ENCODE measurements around the gene IQCF5. TPM values are rescaled to one million over a fixed set of nuclear protein-coding genes. Genes with fewer than 3 reads are reported as not detected.

The IQCF5 gene
- total and polyA plus RNA-seq, 2 of the 4 experiments (the other 2 are of a cell fraction): not detected

DNA sequence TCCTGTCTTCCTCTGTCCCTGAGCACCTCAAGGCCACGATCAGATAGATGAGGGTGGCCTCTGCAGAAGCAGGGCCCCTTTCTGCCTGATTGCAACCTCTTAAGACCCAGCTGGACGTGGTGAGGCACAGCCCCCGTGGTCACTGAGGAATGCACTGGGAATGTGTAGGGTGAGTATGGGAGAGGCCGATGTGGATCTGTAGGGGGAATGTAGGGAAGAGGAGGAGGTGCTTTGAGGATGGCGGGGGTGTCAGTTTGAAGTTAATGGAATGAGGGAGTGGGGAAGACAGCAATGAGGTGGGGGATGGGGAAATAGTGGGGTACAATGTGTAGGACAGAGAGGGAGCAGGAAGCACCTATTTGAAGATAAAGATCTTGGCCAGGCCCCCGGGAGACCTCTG lies 785 bp upstream of the IQCF5 start:
- Histone ChIP-seq H3K56ac (ENCODE audit: extremely low read depth, insufficient read depth, low read length) (no peak overlapping the region), H2BK120ac (ENCODE audit: low read depth, low read length) (no peak overlapping the region), H3K14ac (replicated peaks; ENCODE audit: low read depth, low read length) (no peak overlapping the region), H3K9ac (ENCODE audit: low read depth, low read length) (no peak overlapping the region), H3K4me3 (ENCODE audit: insufficient read depth, low read depth, low read length) (no peak overlapping the region), H2BK20ac (ENCODE audit: low read depth, low read length) (no peak overlapping the region), H3K36me3 (ENCODE audit: control insufficient read depth, insufficient read depth, low read length) (no peaks in the 10 kb centered on the region), H2AK5ac (ENCODE audit: low read depth, low read length) (no peak overlapping the region), H3K9me1 (ENCODE audit: insufficient read depth, low read length) (no peaks in the 10 kb centered on the region), H2AFZ (replicated peaks; ENCODE audit: low read length, poor library complexity) (no peak overlapping the region), H2BK5ac (ENCODE audit: low read depth, low read length, poor library complexity, severe bottlenecking) (no peak overlapping the region), H4K8ac (ENCODE audit: low read depth in 2 of 2, low read length in 2 of 2) (no peak overlapping the region), H3K4me1 (ENCODE audit: control insufficient read depth, insufficient read depth, low read length) (no peaks in the 10 kb centered on the region), H4K20me1 (ENCODE audit: insufficient read depth, low read length) (no peaks in the 10 kb centered on the region), H4K91ac (ENCODE audit: insufficient read depth, low read depth, low read length) (no peak overlapping the region), H3K27ac (ENCODE audit: insufficient read depth, low read length) (no peak overlapping the region), H3K23ac (ENCODE audit: low read depth, low read length) (no peak overlapping the region), H3K9me3 (ENCODE audit: control insufficient read depth, insufficient read depth, low read length) (no peaks in the 10 kb centered on the region), H2AK9ac (replicated peaks; ENCODE audit: low read depth, low read length, poor library complexity) (no peak overlapping the region), H3K79me1 (ENCODE audit: low read depth in 1 of 2, low read length in 2 of 2) (no peaks in the 10 kb centered on the region), H3K18ac (ENCODE audit: low read depth, low read length) (no peak overlapping the region), H4K5ac (ENCODE audit: low read depth, low read length) (no peak overlapping the region), H3K27me3 (ENCODE audit: control insufficient read depth, insufficient read depth, low read length) (no peaks in the 10 kb centered on the region), H3K4me2 (ENCODE audit: low read depth, low read length) (no peak overlapping the region), H2BK15ac (ENCODE audit: low read depth, low read length) (no peak overlapping the region), H3K4ac (ENCODE audit: low read depth, low read length) (no peak overlapping the region)
- BruUV-seq (replicated peaks): no TSS peak
- intact Hi-C loops (cut with micrococcal nuclease): no loop called here
- no peak for ATAC-seq (ENCODE audit: low read depth)
- dilution Hi-C loops (cut with HindIII; ENCODE audit: low sequenced_read_pairs, unreplicated experiment): no loop called here
- ChIA-PET CTCF (no interaction called here), POLR2A (ENCODE audit: unreplicated experiment) (no interaction called here)
- in situ Hi-C loops (cut with MboI; ENCODE audit: low sequenced_read_pairs): no loop called here
- DNase-seq: no peak
- WGBS, 2 experiments (ENCODE audit: extremely low coverage in 2 of 2, insufficient read length in 1 of 2): 27% methylated on average over 3 of the region's 6 CpGs; no CpG with 5 or more reads in 1 of the 2 experiments
- TF ChIP-seq POLR2A (IDR thresholded peaks at IDR 0.05; ENCODE audit: low read depth, low read length): no peak
- TF ChIP-seq BHLHE40 (IDR thresholded peaks at IDR 0.05; ENCODE audit: low read depth, low read length): no peak
- TF ChIP-seq, protein P1, sequence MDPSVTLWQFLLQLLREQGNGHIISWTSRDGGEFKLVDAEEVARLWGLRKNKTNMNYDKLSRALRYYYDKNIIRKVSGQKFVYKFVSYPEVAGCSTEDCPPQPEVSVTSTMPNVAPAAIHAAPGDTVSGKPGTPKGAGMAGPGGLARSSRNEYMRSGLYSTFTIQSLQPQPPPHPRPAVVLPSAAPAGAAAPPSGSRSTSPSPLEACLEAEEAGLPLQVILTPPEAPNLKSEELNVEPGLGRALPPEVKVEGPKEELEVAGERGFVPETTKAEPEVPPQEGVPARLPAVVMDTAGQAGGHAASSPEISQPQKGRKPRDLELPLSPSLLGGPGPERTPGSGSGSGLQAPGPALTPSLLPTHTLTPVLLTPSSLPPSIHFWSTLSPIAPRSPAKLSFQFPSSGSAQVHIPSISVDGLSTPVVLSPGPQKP (IDR thresholded peaks at IDR 0.05; ENCODE audit: borderline replicate concordance, low read depth, low read length): no peak
- TF ChIP-seq NFE2L2 (IDR thresholded peaks at IDR 0.05; ENCODE audit: low read depth, low read length): no peak
- no peak for TF ChIP-seq MXI1 (IDR thresholded peaks at IDR 0.05; ENCODE audit: borderline replicate concordance, low read depth, low read length)
- no peak for TF ChIP-seq MAFK (IDR thresholded peaks at IDR 0.05; ENCODE audit: low read depth, low read length)
- TF ChIP-seq CEBPB (IDR thresholded peaks at IDR 0.05; ENCODE audit: low read depth, low read length): no peak
- TF ChIP-seq SMC3 (IDR thresholded peaks at IDR 0.05; ENCODE audit: low read depth, low read length): no peak
- no peak for TF ChIP-seq FOS (IDR thresholded peaks at IDR 0.05; ENCODE audit: low read depth, low read length)
- no peak for TF ChIP-seq CHD1 (IDR thresholded peaks at IDR 0.05; ENCODE audit: low read depth, low read length)
- no peak for TF ChIP-seq RCOR1 (IDR thresholded peaks at IDR 0.05; ENCODE audit: insufficient replicate concordance, low read length)
- no peak for TF ChIP-seq RFX5 (IDR thresholded peaks at IDR 0.05; ENCODE audit: low read depth, low read length)
- TF ChIP-seq, protein P2, sequence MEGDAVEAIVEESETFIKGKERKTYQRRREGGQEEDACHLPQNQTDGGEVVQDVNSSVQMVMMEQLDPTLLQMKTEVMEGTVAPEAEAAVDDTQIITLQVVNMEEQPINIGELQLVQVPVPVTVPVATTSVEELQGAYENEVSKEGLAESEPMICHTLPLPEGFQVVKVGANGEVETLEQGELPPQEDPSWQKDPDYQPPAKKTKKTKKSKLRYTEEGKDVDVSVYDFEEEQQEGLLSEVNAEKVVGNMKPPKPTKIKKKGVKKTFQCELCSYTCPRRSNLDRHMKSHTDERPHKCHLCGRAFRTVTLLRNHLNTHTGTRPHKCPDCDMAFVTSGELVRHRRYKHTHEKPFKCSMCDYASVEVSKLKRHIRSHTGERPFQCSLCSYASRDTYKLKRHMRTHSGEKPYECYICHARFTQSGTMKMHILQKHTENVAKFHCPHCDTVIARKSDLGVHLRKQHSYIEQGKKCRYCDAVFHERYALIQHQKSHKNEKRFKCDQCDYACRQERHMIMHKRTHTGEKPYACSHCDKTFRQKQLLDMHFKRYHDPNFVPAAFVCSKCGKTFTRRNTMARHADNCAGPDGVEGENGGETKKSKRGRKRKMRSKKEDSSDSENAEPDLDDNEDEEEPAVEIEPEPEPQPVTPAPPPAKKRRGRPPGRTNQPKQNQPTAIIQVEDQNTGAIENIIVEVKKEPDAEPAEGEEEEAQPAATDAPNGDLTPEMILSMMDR (conservative IDR thresholded peaks at IDR 0.05; ENCODE audit: low read depth, low read length): no peak
- no peak for TF ChIP-seq MAZ (IDR thresholded peaks at IDR 0.05; ENCODE audit: borderline replicate concordance, low read depth, low read length)
- TF ChIP-seq, protein P3, sequence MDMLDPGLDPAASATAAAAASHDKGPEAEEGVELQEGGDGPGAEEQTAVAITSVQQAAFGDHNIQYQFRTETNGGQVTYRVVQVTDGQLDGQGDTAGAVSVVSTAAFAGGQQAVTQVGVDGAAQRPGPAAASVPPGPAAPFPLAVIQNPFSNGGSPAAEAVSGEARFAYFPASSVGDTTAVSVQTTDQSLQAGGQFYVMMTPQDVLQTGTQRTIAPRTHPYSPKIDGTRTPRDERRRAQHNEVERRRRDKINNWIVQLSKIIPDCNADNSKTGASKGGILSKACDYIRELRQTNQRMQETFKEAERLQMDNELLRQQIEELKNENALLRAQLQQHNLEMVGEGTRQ (IDR thresholded peaks at IDR 0.05; ENCODE audit: low read depth, low read length): no peak
- TF ChIP-seq RAD21 (IDR thresholded peaks at IDR 0.05; ENCODE audit: low read length): no peak
